Putamen (tissue), 1 donor: Measurements from ENCODE around the gene MED27.
"Not testable (repeated sequence)": the region's sequence is repeated elsewhere in the genome, so short reads cannot be mapped to it uniquely, and the experiment has no call there.

Experiments
- DNase-seq: peaks from one replicate; pipeline ENCODE4 v3.0.0-alpha.2; 2016; ENCODE audit warnings: low spot score

MED27 gene

GRCh38 chr9:131921635-131922034 is 158.0 kb downstream of the MED27 start:
- DNase-seq, result not testable (repeated sequence)

- peak; percentile 48 for DNase-seq
These were observed 160.5 kb downstream of the MED27 start for GRCh38 chr9:131919216-131919615.

- no peak for DNase-seq
These were observed 161.2 kb downstream of the MED27 start for GRCh38 chr9:131918481-131918880.

- DNase-seq, result no peak
These were observed 162.7 kb downstream of the MED27 start for GRCh38 chr9:131917009-131917408.

GRCh38 chr9:131915181-131915580 is 164.5 kb downstream of the MED27 start:
- DNase-seq, result no peak

GRCh38 chr9:131912671-131913070 is 167.0 kb downstream of the MED27 start:
- DNase-seq, result no peak

GRCh38 chr9:131912069-131912468 is 167.6 kb downstream of the MED27 start:
- no peak for DNase-seq

- no peak for DNase-seq
These were observed 169.1 kb downstream of the MED27 start for GRCh38 chr9:131910572-131910971.

GRCh38 chr9:131905144-131905543 is 174.5 kb downstream of the MED27 start:
- no peak for DNase-seq

- DNase-seq, result no peak
These were observed 180.1 kb downstream of the MED27 start for GRCh38 chr9:131899296-131900228.

GRCh38 chr9:131892902-131893500 is 186.7 kb downstream of the MED27 start:
- no peak for DNase-seq

- DNase-seq, result no peak
These were observed 187.4 kb downstream of the MED27 start for GRCh38 chr9:131892162-131892707.

- no peak for DNase-seq
These were observed 188.1 kb downstream of the MED27 start for GRCh38 chr9:131891598-131891997.

- DNase-seq, result no peak
These were observed 190.0 kb downstream of the MED27 start for GRCh38 chr9:131889437-131890251.

GRCh38 chr9:131888923-131889322 is 190.7 kb downstream of the MED27 start:
- DNase-seq, result no peak

GRCh38 chr9:131887680-131888079 is 192.0 kb downstream of the MED27 start:
- DNase-seq, result no peak

GRCh38 chr9:131886826-131887225 is 192.8 kb downstream of the MED27 start:
- no peak for DNase-seq

- DNase-seq, result no peak
These were observed 194.5 kb downstream of the MED27 start for GRCh38 chr9:131885144-131885609.

GRCh38 chr9:131884222-131884621 is 195.4 kb downstream of the MED27 start:
- no peak for DNase-seq

GRCh38 chr9:131880833-131881583 is 198.7 kb downstream of the MED27 start:
- no peak for DNase-seq

GRCh38 chr9:131879911-131880290 is 199.8 kb downstream of the MED27 start:
- no peak for DNase-seq
